Measurements from ENCODE around the gene LRIT3. TPM values are rescaled to one million over a fixed set of nuclear protein-coding genes. Genes with fewer than 3 reads are reported as not detected.

LRIT3 gene
- total RNA-seq, 1 donor, result under 0.01 TPM

DNA sequence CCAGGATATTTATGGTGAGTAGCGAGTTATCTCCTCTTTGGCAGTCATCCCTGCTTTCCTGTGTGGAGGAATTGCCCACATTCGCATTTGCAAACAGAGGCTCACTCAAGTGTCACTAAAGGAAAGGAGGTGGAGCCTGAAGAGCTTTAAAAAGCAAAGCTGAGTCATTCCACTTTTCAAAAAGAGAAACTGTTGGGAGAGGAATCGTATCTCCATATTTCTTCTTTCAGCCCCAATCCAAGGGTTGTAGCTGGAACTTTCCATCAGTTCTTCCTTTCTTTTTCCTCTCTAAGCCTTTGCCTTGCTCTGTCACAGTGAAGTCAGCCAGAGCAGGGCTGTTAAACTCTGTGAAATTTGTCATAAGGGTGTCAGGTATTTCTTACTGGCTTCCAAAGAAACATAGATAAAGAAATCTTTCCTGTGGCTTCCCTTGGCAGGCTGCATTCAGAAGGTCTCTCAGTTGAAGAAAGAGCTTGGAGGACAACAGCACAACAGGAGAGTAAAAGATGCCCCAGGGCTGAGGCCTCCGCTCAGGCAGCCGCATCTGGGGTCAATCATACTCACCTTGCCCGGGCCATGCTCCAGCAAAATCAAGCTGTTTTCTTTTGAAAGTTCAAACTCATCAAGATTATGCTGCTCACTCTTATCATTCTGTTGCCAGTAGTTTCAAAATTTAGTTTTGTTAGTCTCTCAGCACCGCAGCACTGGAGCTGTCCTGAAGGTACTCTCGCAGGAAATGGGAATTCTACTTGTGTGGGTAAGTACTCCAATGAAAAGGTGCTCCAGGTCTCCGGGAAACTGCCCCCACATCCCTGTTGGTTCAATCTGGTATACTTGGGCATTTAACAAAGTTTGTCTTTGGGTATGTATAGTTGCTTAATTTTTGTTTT is 65.0 kb downstream of the LRIT3 start, which contains the start of gene EGF:
EGF (plus strand) TSS at position 178 of the 890 bp plus-strand sequence; CDS start at position 631, 453 bp downstream.
- no peaks in the 10 kb centered on the region for H3K4me1 ChIP-seq (ENCODE audit: insufficient read depth, low read length)
- no peaks in the 10 kb centered on the region for H3K9me3 ChIP-seq (ENCODE audit: low read depth, low read length)
- no peak within 1 kb of the TSS for H3K4me3 ChIP-seq (ENCODE audit: low read length)
- no peaks in the 10 kb centered on the region for H3K27me3 ChIP-seq (ENCODE audit: insufficient read depth, low read length)

DNA sequence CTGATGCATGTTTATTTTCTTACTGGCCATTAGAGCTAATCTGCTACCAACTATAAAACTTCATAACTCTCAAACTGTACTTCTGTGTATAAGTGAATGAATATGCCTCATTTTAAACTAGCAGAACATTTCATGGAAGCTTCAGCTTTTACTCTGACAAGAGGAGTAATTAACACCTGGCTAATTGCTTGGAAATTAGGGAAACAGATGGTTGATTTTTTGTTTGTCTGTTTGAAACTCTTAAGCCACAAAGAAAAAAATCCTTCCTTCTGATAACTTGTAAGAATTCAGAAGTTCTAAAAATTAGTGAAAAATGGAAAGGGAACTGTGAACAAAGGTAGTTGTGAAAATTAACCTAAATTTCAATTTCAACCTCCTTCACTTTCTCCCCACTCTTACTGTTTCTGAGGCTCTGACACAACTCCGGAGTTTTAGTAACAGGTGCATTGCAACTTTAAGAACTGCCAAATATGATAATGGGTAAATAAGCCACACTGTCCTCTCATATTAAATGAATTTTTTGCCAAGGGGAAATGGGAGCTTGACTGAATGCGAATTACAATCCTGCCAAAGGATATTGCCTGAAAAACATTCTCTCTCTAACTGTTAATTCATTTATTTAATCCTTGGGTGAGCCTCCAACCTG is 65.8 kb downstream of the LRIT3 start:
- Histone ChIP-seq H3K4me1 (ENCODE audit: insufficient read depth, low read length) (no peaks in the 10 kb centered on the region), H3K4me3 (ENCODE audit: low read length) (no peak overlapping the region), H3K9me3 (ENCODE audit: low read depth, low read length) (no peaks in the 10 kb centered on the region), H3K27me3 (ENCODE audit: insufficient read depth, low read length) (no peaks in the 10 kb centered on the region)

- Histone ChIP-seq H3K4me3 (ENCODE audit: low read length) (no peak overlapping the region), H3K4me1 (ENCODE audit: insufficient read depth, low read length) (no peaks in the 10 kb centered on the region), H3K27me3 (ENCODE audit: insufficient read depth, low read length) (no peaks in the 10 kb centered on the region), H3K9me3 (ENCODE audit: low read depth, low read length) (no peaks in the 10 kb centered on the region)
Observed at GRCh38 chr4:109914322-109914721, 66.4 kb downstream of the LRIT3 start.

DNA sequence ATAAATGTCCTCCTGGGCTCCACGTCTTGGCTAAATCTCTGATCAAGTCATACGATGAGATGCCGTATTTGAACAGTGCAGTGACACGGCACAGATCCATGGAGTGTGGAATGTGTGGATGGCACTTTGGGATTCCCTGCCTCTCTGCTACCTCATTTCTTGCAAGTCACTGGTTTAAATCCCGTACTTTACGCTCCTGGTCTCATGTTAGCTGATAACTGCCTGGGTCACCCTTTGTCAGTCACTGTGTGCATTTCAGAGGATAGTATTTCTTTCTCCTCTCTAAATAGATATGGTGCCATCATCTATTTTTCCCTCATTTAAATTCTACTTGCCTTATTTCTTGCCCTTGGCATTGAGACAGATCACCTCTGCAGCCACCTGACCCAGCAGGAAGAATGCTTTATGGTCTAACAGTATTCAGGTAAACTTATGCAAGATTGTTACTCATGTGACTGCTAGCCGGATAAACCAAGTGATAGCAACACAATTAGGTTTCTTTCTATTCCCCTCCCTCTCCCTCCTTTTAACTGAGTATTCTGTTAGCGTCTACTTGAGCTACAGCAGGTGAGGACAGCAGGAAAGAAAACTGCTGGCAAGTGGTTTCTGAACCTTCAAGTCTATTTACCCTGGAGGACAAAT is 67.6 kb downstream of the LRIT3 start:
- Histone ChIP-seq H3K4me1 (ENCODE audit: insufficient read depth, low read length) (no peaks in the 10 kb centered on the region), H3K9me3 (ENCODE audit: low read depth, low read length) (no peaks in the 10 kb centered on the region), H3K27me3 (ENCODE audit: insufficient read depth, low read length) (no peaks in the 10 kb centered on the region), H3K4me3 (ENCODE audit: low read length) (no peak overlapping the region)

GRCh38 chr4:109916027-109916409 is 68.1 kb downstream of the LRIT3 start:
- no peaks in the 10 kb centered on the region for H3K9me3 ChIP-seq (ENCODE audit: low read depth, low read length)
- H3K27me3 ChIP-seq (ENCODE audit: insufficient read depth, low read length), result no peaks in the 10 kb centered on the region
- H3K4me1 ChIP-seq (ENCODE audit: insufficient read depth, low read length), result no peaks in the 10 kb centered on the region
- no peak overlapping the region for H3K4me3 ChIP-seq (ENCODE audit: low read length)

DNA sequence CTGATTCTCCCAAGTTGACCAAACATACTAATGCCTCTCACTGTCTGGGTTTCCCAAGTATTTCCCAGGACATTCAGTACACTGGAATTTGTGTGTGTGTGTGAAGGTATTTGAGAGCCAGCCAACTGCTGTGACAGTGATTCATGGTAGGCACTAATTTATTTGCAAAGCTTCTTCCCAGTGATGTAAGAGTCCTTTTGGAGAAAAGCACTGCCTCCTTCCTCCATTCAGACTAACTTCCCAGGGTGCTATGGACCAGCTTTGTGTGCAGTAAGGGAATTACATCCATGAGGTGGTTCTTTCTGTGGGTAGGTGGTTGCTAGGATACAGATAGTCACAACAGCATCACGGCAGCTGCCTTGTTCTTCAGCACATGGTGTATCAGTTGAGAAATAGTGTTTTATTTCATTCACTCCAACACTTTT is 73.5 kb downstream of the LRIT3 start:
- no peak overlapping the region for H3K4me3 ChIP-seq (ENCODE audit: low read length)
- no peaks in the 10 kb centered on the region for H3K9me3 ChIP-seq (ENCODE audit: low read depth, low read length)
- H3K4me1 ChIP-seq (ENCODE audit: insufficient read depth, low read length), result no peaks in the 10 kb centered on the region
- no peaks in the 10 kb centered on the region for H3K27me3 ChIP-seq (ENCODE audit: insufficient read depth, low read length)

Other genes with a start within 250 kb of the LRIT3 start
- gene CASP6, start 144.7 kb upstream of the LRIT3 start, total RNA-seq, result 9.3 TPM
- 24.6 TPM for gene PLA2G12A, start 118.0 kb upstream of the LRIT3 start, total RNA-seq
- gene CFI, start 46.1 kb upstream of the LRIT3 start, total RNA-seq, result under 0.01 TPM
- gene GAR1, start 32.3 kb upstream of the LRIT3 start, total RNA-seq, result 2.0 TPM
- not detected for gene RRH, start 20.1 kb upstream of the LRIT3 start, total RNA-seq
- 7.5 TPM for gene EGF, start 64.8 kb downstream of the LRIT3 start, total RNA-seq

Data from mononuclear cell (primary cell).